Astrocyte (in vitro differentiated cells and primary cell): Measurements from ENCODE around the gene CCDC107.

Experiments
- EZH2 ChIP-seq: IDR thresholded peaks from 2 replicates; pipeline ENCODE4 v1.6.1; 2012; ENCODE audit warnings: mild to moderate bottlenecking, low read length, inconsistent platforms; ENCODE audit not compliant: insufficient read depth
- TF ChIP-seq, protein P1 (sequence below): IDR thresholded peaks from 2 replicates; pipeline ENCODE4 v1.5.1; 2011; ENCODE audit warnings: low read depth, mild to moderate bottlenecking, inconsistent platforms, low read length, moderate library complexity; ENCODE audit not compliant: insufficient read depth

DNA sequence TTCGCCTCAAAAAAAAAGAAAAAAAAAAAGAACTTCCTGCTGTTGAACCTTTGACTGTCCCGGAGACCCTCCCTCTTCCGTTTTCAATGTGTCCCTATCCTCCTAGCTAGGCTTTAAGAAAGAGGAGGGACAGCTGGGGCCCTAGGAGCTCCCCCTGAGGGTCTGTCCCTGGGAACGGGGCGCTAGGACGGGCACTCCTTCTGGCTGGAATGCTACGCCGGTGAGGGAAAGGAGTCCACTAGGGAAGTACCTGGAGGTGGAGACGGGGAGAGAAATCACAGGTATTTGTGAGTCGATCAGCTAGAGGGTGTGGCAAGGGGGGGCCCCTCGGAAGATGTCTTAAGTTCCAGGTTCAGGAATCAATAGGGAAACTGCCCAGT lies 11.9 kb upstream of the CCDC107 start:
- TF ChIP-seq, protein P1, sequence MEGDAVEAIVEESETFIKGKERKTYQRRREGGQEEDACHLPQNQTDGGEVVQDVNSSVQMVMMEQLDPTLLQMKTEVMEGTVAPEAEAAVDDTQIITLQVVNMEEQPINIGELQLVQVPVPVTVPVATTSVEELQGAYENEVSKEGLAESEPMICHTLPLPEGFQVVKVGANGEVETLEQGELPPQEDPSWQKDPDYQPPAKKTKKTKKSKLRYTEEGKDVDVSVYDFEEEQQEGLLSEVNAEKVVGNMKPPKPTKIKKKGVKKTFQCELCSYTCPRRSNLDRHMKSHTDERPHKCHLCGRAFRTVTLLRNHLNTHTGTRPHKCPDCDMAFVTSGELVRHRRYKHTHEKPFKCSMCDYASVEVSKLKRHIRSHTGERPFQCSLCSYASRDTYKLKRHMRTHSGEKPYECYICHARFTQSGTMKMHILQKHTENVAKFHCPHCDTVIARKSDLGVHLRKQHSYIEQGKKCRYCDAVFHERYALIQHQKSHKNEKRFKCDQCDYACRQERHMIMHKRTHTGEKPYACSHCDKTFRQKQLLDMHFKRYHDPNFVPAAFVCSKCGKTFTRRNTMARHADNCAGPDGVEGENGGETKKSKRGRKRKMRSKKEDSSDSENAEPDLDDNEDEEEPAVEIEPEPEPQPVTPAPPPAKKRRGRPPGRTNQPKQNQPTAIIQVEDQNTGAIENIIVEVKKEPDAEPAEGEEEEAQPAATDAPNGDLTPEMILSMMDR = no peak
- TF ChIP-seq EZH2 = no peak
